Embryonic facial prominence (tissue), 1 donor: ENCODE measurements around the gene C2.
A peak's percentile ranks its signal among the peaks of the same experiment; 100 is the strongest.
"Not testable (repeated sequence)": the region's sequence is repeated elsewhere in the genome, so short reads cannot be mapped to it uniquely, and the experiment has no call there.

Experiments
- DNase-seq: peaks from one replicate; pipeline ENCODE4 v3.0.0-alpha.2; 2016; ENCODE audit errors: extremely low spot score

Gene C2

GRCh38 chr6:31899215-31899614 lies 28.3 kb upstream of the C2 start:
- no peak for DNase-seq

- no peak for DNase-seq
Observed at GRCh38 chr6:31899882-31900722, 27.4 kb upstream of the C2 start.

GRCh38 chr6:31900917-31901414 lies 26.6 kb upstream of the C2 start:
- no peak for DNase-seq

- no peak for DNase-seq
Observed at GRCh38 chr6:31901415-31901952, 26.0 kb upstream of the C2 start.

- DNase-seq, result peak; percentile 93
Observed at GRCh38 chr6:31901953-31902643, 25.4 kb upstream of the C2 start, which contains the start of gene ZBTB12. Gene ZBTB12, minus strand, starts transcription at chr6:31902086. Its CDS starts 781 bp downstream, at chr6:31901305.

GRCh38 chr6:31903957-31904356 lies 23.6 kb upstream of the C2 start:
- DNase-seq, result no peak

- DNase-seq, result no peak
Observed at GRCh38 chr6:31905041-31905440, 22.5 kb upstream of the C2 start.

- no peak for DNase-seq
Observed at GRCh38 chr6:31906122-31906521, 21.4 kb upstream of the C2 start.

GRCh38 chr6:31906727-31907126 lies 20.8 kb upstream of the C2 start:
- DNase-seq, result not testable (repeated sequence)

GRCh38 chr6:31907158-31907813 lies 20.2 kb upstream of the C2 start:
- DNase-seq, result no peak

- not testable (repeated sequence) for DNase-seq
Observed at GRCh38 chr6:31908255-31908654, 19.3 kb upstream of the C2 start.

- no peak for DNase-seq
Observed at GRCh38 chr6:31908791-31909190, 18.7 kb upstream of the C2 start.

- DNase-seq, result not testable (repeated sequence)
Observed at GRCh38 chr6:31909298-31909697, 18.2 kb upstream of the C2 start.

GRCh38 chr6:31911826-31912585 lies 15.5 kb upstream of the C2 start:
- no peak for DNase-seq

GRCh38 chr6:31915351-31915750 lies 12.2 kb upstream of the C2 start:
- DNase-seq, result no peak

- no peak for DNase-seq
Observed at GRCh38 chr6:31915756-31916155, 11.8 kb upstream of the C2 start.

GRCh38 chr6:31918069-31918720 lies 9.3 kb upstream of the C2 start:
- no peak for DNase-seq

GRCh38 chr6:31919624-31920303 lies 7.8 kb upstream of the C2 start:
- no peak for DNase-seq

- no peak for DNase-seq
Observed at GRCh38 chr6:31920811-31921210, 6.7 kb upstream of the C2 start.

- DNase-seq, result no peak
Observed at GRCh38 chr6:31922942-31923341, 4.6 kb upstream of the C2 start.
